Jurkat, Clone E6-1 (cell line): ENCODE data around the gene PLEKHM3.
"Not testable (repeated sequence)": the region's sequence is repeated elsewhere in the genome, so short reads cannot be mapped to it uniquely, and the experiment has no call there.

Experiments used
- DNase-seq: peaks from one replicate; pipeline ENCODE4 v3.0.0-alpha.2; 2011; ENCODE audit warnings: low read depth, low spot score
- H3K4me3 ChIP-seq: 2 replicates; pipeline ENCODE4 v1.5.1; 2011; ENCODE audit warnings: mild to moderate bottlenecking, low read length, control low read depth, moderate library complexity

PLEKHM3 gene

GRCh38 chr2:208039376-208040110, 14.2 kb upstream of the PLEKHM3 start:
- no peak for DNase-seq
- H3K4me3 ChIP-seq = no peak overlapping the region

DNA sequence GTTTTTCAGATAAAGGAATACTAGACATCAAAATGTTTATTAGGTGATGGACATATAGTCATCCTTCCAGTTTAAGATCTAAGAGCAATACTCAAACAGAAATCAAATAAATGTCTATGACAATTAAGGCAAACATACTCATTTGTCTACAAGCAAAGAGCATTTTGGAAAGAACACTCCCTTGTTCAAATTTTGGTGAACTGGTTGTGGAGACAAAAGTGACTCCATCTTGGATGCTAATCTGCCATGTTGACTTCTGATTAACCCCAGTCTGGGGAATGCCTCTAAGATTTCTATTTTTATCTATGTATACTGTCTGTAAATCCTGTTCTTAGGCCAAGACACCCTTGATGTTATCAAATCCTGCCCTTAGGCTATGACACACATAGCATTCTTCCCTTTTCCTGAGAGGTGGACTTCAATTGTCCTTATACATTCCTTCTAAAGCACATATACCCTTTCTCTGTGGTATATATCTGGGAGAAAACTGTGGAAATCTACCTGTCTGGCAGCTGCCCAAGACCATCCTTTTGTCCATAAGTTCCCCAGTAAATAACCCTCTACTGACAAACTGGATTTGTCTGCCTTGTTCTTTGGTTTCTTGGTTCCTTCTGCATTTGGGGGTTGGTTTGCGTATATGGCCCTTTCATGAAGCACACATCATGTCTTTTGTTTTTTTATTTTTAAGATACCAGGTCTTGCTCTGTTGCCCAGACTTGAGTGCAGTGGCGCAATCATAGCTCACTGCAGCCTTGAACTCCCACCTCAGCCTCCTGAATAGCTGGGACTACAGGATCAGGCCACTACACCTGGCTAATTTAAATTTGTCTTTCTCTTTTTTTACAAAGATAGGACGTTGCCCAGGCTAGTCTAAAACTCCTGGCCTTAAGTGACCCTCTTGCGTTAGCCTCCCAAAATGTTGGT, 12.5 kb upstream of the PLEKHM3 start:
- H3K4me3 ChIP-seq = no peak overlapping the region
- no peak for DNase-seq

GRCh38 chr2:208036357-208036756, 11.0 kb upstream of the PLEKHM3 start:
- H3K4me3 ChIP-seq = no peak overlapping the region

GRCh38 chr2:208034503-208035140, 9.3 kb upstream of the PLEKHM3 start:
- H3K4me3 ChIP-seq = no peak overlapping the region

More at GRCh38 chr2:208036357-208036756, 11.0 kb upstream of the PLEKHM3 start:
- DNase-seq = no peak

DNA sequence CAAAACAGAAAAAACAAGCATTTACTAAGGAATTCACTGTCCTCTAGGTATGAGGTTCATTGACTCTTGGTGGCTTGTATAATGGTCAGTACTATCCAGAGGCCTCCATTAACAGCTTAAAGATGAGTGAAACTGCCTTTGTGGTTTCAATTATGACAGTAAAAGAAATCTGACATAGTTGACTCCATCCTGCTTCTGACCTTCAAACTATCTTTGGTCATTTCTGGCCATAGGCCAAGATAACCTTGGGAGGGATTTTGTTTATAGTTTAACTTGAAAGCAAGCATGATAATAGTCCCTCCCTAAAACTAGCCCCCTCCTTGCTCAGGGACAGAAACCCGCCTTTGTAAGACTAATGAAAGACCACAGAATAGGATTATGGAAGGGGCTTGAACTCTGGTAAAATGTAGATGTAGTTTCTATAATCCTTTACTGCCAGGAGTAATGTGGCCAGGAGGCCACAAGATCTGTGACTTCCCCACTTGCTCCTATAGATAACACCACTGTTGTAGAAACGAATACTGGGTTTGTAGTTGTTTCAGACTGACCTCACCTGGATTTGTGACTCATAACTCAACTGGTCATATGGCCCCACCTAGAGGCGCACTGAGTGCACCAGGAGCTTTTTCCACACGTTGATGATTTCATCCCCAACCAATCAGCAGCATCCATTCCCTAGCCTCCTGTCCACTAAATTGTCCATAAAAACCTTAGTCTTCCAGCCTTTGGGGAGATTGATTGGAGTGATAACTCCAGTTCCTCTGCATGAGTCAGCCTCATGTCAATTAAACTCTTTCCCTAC, 8.6 kb upstream of the PLEKHM3 start:
- DNase-seq = peak; percentile 15
- H3K4me3 ChIP-seq = no peak overlapping the region

More at GRCh38 chr2:208034503-208035140, 9.3 kb upstream of the PLEKHM3 start:
- no peak for DNase-seq

GRCh38 chr2:208031608-208032019, 6.3 kb upstream of the PLEKHM3 start:
- no peak overlapping the region for H3K4me3 ChIP-seq
- DNase-seq = no peak

- peak; percentile 65 for DNase-seq
These were observed 472 bp upstream of the PLEKHM3 start for GRCh38 chr2:208025814-208026184.

GRCh38 chr2:208024091-208024490, 1.2 kb downstream of the PLEKHM3 start:
- H3K4me3 ChIP-seq = no peak overlapping the region
- no peak for DNase-seq

More at GRCh38 chr2:208025814-208026184, 472 bp upstream of the PLEKHM3 start:
- peak overlapping the region; percentile 83 for H3K4me3 ChIP-seq

GRCh38 chr2:208020253-208020652, 5.1 kb downstream of the PLEKHM3 start:
- no peak overlapping the region for H3K4me3 ChIP-seq
- no peak for DNase-seq

- H3K4me3 ChIP-seq, DNase-seq: not testable (repeated sequence)
These were observed 7.1 kb downstream of the PLEKHM3 start for GRCh38 chr2:208018124-208018712.

- no peak overlapping the region for H3K4me3 ChIP-seq
- DNase-seq = no peak
These were observed 7.6 kb downstream of the PLEKHM3 start for GRCh38 chr2:208017721-208018120.

GRCh38 chr2:208015475-208015874, 9.9 kb downstream of the PLEKHM3 start:
- DNase-seq = no peak
- H3K4me3 ChIP-seq = no peak overlapping the region

GRCh38 chr2:208013285-208014178, 11.8 kb downstream of the PLEKHM3 start:
- no peak overlapping the region for H3K4me3 ChIP-seq
- DNase-seq = no peak

- DNase-seq = no peak
- no peak overlapping the region for H3K4me3 ChIP-seq
These were observed 12.9 kb downstream of the PLEKHM3 start for GRCh38 chr2:208012449-208012848.

DNA sequence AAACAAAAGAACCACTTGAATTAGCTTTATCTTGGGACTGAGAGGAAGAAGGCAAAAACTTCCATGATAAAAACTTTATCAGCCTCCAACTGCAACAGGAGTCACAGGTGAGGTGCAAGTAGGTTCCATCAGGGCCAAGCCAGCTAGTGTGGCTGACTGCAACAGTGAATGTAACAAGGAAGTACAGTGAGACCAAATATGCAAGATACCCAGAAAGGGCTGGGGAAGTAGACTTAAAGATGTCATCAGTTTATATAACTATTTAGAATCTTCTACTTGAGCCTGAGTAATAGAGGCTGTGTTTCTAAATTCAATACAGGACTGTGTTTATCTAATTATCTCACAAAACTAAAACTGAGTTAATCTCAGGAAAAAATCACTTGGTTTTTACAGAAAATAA, 14.8 kb downstream of the PLEKHM3 start:
- no peak overlapping the region for H3K4me3 ChIP-seq
- DNase-seq = no peak

DNA sequence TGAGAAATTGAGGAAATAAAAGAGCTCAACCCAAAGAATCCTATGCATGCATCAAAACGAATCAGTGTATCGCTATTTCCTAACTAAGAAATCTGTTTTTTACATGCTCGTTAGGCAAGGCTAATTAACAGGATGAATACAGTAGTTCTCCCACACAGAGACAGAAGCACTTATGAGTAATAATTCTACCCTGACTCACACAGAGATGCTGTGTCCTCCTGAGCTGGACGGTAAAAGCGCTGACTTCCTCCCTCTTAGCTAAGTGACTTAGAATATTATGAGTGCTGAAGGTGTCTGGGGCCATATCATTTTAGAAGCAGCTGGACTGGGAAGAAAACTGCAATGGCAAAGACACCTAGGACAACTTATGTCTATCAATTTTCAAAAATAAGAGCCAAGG, 18.5 kb downstream of the PLEKHM3 start:
- no peak for DNase-seq
- H3K4me3 ChIP-seq = no peak overlapping the region

DNA sequence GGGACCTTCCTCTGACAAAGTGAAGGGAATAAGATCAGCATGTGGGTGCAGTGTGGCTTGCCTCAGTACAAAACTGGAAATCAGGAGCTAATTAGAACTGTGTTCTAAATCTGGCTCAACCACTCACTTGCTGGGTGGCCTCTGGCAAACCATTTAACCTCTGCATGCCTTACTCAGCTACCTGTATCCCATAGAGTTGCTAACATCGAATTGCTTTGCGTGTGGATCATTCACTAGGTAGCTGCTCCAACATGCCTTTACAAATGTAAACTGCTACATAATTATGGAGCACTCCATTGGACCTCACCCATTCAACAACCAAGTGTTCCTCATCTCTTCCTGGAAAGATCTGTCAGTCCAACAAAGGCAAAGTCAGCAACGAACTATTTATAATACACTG, 19.0 kb downstream of the PLEKHM3 start:
- H3K4me3 ChIP-seq = no peak overlapping the region
- no peak for DNase-seq

GRCh38 chr2:208001924-208002323, 23.4 kb downstream of the PLEKHM3 start:
- DNase-seq = no peak
- H3K4me3 ChIP-seq = no peak overlapping the region
